Fibroblast of lung (primary cell): ENCODE data around the gene MBLAC1.

ENCODE experiments used
- EZH2 ChIP-seq: IDR thresholded peaks from 2 replicates; pipeline ENCODE4 v1.5.1; 2012; ENCODE audit warnings: low read length, control low read depth, mild to moderate bottlenecking; ENCODE audit errors: missing control alignments
- TF ChIP-seq, protein P1 (sequence below), 2 donors: IDR thresholded peaks in 1 of 2; conservative IDR thresholded peaks in 1 of 2; 1 replicate in 1 of 2; 2 replicates in 1 of 2; pipeline ENCODE4 v1.5.1; 2011 to 2012; ENCODE audit warnings: low read length in 2 of 2, control low read depth in 1 of 2, inconsistent platforms in 1 of 2, low read depth in 1 of 2, mild to moderate bottlenecking in 1 of 2

DNA sequence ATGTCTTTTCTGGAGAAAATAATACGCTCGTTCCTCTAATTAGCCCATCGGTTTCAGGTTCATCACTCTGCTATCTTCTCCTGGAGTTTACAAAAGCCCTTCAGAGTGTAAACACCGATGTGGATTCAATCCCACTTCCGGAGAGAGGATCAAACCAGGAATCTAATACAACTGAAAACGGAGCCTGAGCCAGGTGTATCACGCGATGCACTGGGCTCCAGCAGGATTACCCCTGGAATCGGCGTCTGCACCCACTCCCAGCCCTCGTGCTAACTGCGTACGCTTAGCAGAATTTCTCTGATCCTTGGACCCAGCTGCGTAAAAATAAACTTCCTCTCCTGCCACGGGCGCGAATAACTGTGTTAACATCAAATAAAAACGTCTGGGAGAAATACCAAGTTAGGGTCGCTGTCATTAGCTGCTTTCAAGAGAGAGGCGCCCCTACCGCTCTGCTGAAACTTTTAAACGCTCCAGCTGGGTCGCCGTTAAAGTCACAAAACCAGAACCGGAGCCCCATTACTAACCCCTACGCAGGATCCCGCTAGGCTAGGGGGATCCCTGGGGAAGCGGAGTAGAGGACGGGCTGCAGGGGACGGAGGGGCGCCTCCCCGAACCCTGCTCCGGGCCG is 45.7 kb upstream of the MBLAC1 start:
- TF ChIP-seq, protein P1, sequence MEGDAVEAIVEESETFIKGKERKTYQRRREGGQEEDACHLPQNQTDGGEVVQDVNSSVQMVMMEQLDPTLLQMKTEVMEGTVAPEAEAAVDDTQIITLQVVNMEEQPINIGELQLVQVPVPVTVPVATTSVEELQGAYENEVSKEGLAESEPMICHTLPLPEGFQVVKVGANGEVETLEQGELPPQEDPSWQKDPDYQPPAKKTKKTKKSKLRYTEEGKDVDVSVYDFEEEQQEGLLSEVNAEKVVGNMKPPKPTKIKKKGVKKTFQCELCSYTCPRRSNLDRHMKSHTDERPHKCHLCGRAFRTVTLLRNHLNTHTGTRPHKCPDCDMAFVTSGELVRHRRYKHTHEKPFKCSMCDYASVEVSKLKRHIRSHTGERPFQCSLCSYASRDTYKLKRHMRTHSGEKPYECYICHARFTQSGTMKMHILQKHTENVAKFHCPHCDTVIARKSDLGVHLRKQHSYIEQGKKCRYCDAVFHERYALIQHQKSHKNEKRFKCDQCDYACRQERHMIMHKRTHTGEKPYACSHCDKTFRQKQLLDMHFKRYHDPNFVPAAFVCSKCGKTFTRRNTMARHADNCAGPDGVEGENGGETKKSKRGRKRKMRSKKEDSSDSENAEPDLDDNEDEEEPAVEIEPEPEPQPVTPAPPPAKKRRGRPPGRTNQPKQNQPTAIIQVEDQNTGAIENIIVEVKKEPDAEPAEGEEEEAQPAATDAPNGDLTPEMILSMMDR (conservative IDR thresholded peaks at IDR 0.05 in 1 of 2, IDR thresholded peaks at IDR 0.05 in 1 of 2; ENCODE audit: low read depth in 1 of 2, low read length in 2 of 2): no peak
- no peak for TF ChIP-seq EZH2
